G401 (cell line): Measurements from ENCODE around the gene NTM. TPM values are rescaled to one million over a fixed set of nuclear protein-coding genes. Genes with fewer than 3 reads are reported as not detected.

Experiments used
- DNase-seq: peaks from one replicate; pipeline ENCODE4 v3.0.0-alpha.2; 2015; ENCODE audit warnings: low spot score
- in situ Hi-C: cut with HindIII; loops from 2 replicates; pipeline ENCODE4 v1.10.0; 2016; ENCODE audit warnings: low sequenced_read_pairs, mixed read lengths
- total RNA-seq: library from RNA; depleted of rRNA; stranded (reverse); fragments of >200 nt; shearing (Covaris generic); gene quantifications from 2 replicates; pipeline ENCODE4 v1.2.3, GENCODE V29; 2014

The NTM gene
- total RNA-seq, 1 experiment from 2014 or later: 11.4 TPM

- DNase-seq: no peak
- in situ Hi-C loops: no loop called here
These were observed 850.1 kb downstream of the NTM start for GRCh38 chr11:132220474-132220873.

GRCh38 chr11:132222345-132222744 is 851.9 kb downstream of the NTM start:
- DNase-seq: peak; percentile 65
- in situ Hi-C loops: no loop called here

GRCh38 chr11:132226522-132226921 is 856.1 kb downstream of the NTM start:
- in situ Hi-C loops: no loop called here
- DNase-seq: no peak

DNA sequence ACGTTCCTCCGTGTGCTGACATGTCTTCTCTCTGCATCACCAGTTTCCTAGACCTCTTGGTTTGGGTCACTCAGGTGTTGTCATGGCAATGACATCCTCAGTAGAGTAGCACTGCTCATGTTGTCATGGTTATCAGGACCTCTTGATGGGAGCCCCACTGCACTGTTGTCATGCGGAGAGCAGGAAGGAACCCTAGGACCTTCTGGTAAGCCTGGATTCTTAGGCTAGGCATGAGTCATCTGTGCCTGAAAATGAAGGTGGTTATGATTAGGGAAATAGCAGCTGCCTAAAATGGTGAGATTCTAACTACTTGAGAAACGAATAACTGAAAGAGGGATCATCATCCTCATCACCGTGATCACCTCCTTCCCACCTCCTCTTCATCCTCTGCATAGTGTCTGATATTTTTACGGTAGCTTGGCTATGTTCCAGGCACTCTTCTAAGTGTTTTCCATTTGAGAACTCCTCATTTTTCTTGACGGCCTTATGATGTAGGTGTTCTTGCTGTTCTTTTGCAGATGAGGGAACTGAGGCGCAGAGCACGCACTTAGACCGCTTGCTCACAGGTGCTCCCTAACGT is 858.4 kb downstream of the NTM start:
- no peak for DNase-seq
- in situ Hi-C loops: no loop called here

DNA sequence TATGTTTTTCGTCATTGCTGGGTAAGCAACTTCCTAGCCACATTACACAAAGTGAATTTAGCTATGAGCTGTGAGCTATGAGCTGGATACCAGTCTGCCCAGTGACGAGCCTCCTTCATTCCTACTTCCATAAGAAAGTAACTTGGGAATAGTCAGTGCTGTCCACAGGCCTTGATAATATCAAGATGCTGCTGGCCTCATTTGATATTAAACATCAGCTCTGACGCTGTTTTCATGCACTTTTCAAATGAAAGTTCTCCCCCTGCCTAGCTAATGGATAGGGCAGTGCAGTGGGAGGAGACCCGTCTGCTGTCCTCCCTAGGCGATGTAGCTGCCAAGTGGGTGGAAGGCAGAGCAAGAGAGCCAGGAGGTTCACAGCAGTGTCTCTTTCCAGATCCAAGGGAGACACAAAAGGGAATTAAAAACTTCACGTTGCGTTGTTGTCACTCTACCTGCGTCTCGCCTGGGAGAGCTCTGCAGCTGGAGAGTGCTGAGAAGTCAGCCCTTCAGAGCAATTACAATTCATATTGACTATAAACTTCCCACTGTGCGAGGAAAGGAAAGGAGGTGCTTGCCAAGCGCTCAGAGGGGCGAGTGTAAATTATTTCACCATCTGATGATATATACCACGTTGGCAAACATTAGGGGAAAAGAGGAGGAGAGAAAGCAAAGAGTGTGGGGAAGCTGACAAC is 861.4 kb downstream of the NTM start:
- peak; percentile 75 for DNase-seq
- in situ Hi-C loops: no loop called here

DNA sequence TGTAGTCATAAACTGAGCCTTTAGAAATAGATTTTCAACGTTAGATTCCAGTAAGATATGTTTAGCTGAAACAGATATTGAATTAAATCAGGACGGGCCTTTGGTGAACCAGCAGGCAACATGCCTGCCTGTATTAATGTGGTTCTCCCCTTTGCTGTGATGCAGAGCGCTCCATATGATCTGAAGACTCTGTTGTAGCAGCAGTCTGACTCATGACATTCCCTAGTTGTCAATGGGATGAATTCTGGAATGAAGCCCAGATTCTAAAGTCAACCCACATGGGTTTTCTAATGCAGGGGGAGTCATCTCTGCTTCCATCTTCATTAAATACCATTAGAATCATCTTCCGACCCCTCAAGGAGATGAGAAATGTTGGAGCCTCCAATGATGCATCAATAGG is 864.5 kb downstream of the NTM start:
- no peak for DNase-seq
- in situ Hi-C loops: no loop called here

DNA sequence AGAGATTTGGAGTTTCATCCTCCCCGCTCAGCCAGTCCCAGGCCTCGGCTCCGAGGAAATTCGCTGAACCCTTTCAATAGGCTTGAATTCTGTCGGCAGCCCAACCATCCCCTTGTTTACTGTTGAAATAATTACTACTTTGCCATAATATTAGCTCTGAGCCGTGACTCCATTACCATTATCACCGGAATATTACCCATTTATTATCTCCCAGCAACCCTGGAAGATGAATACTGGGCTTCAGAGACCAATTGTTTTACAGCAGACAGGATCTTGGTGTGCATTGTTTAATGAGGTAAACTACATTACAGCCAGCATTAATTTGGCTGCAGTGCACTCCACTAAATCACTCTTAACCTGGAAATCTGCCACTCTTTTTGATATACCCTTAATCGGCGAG is 867.4 kb downstream of the NTM start:
- in situ Hi-C loops: no loop called here
- no peak for DNase-seq

DNA sequence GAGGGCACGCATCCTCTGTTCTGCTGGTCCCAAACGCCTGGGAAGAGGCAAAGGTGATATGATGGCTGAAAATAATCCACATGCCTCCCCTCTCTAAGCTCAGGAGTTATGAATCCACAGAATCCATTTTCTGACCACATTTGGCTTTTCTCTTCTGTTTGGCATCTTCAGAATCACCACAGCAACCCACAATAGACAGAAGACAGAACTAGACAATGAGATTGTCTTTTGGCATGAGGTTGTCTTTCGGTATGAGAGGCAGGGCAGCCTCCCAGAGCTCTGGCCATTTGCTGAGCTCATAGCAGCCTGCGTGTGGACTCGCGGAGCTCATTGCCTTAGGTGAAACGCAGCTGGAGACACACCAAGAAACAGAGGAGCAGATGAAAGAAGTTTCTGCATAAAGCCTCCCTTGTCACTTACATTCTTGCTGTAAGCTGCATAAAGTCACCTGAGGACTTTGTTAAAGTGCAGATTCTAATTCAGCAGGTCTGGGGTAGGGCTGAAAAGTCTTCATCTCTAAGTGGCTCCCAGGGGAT is 868.0 kb downstream of the NTM start:
- in situ Hi-C loops: no loop called here
- no peak for DNase-seq

DNA sequence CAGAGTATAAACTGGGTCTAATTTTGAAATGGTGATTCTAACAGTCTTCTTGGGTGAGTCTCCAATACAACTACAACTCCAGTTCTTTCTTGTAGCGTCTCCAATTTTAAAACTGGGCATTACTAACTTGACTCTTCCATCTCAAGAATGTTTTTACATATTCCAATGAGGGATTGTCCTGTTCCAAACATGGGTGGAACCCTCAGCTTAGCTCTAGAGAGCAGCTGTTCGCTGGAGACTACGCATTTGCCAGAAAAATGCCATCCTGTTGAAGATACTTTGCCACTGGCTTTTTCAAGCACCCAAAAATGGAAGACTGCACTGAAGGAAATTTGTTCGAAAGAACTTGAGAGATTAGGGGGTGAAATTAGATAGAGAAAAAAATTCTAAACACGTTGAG is 870.0 kb downstream of the NTM start:
- DNase-seq: no peak
- in situ Hi-C loops: no loop called here

DNA sequence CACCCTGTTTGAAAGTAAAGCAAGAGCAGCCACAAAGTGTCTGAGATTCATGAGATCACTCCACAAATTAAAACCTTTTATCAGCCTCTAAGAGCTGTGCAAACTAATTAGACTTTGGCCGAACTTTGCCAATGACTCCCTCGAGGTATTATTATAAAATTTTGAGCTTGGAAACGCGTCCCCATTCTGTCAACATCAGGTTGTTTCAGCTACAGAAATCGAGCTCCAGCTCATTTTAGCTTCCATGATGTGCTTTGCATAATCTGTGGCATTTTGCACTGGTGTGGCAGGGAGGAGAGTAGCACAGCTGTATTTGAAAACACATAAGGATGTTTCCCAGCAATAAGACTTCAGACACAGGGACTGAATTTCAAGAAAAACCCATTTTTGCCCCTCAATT is 872.2 kb downstream of the NTM start:
- no peak for DNase-seq
- in situ Hi-C loops: no loop called here

GRCh38 chr11:132244846-132245245 is 874.4 kb downstream of the NTM start:
- in situ Hi-C loops: no loop called here
- DNase-seq: no peak

- peak; percentile 83 for DNase-seq
- in situ Hi-C loops: no loop called here
These were observed 875.3 kb downstream of the NTM start for GRCh38 chr11:132245403-132246385.

- peak; percentile 83 for DNase-seq
- in situ Hi-C loops: no loop called here
These were observed 878.2 kb downstream of the NTM start for GRCh38 chr11:132248580-132248979.

GRCh38 chr11:132249256-132249655 is 878.8 kb downstream of the NTM start:
- in situ Hi-C loops: no loop called here
- DNase-seq: no peak

- DNase-seq: no peak
- in situ Hi-C loops: no loop called here
These were observed 880.6 kb downstream of the NTM start for GRCh38 chr11:132251061-132251460.

GRCh38 chr11:132253469-132254264 is 883.3 kb downstream of the NTM start:
- in situ Hi-C loops: no loop called here
- DNase-seq: peak; percentile 98

GRCh38 chr11:132254906-132255305 is 884.5 kb downstream of the NTM start:
- DNase-seq: no peak
- in situ Hi-C loops: no loop called here

GRCh38 chr11:132256528-132257279 is 886.3 kb downstream of the NTM start:
- no peak for DNase-seq
- in situ Hi-C loops: no loop called here
